ENCODE results near the gene SNX18.
"Not testable (repeated sequence)": the region's sequence is repeated elsewhere in the genome, so short reads cannot be mapped to it uniquely, and the experiment has no call there.

Gene SNX18

GRCh38 chr5:54519509-54519876 lies 1.9 kb downstream of the SNX18 start:
- DNase-seq, result no peak

- peak; percentile 62 for DNase-seq
Measured at GRCh38 chr5:54520438-54520846, 2.9 kb downstream of the SNX18 start.

GRCh38 chr5:54520940-54521339 lies 3.4 kb downstream of the SNX18 start:
- peak; percentile 51 for DNase-seq

GRCh38 chr5:54521856-54522479 lies 4.4 kb downstream of the SNX18 start:
- peak; percentile 21 for DNase-seq

GRCh38 chr5:54523534-54523933 lies 6.0 kb downstream of the SNX18 start:
- no peak for DNase-seq

GRCh38 chr5:54524082-54524481 lies 6.5 kb downstream of the SNX18 start:
- no peak for DNase-seq

- DNase-seq, result no peak
Measured at GRCh38 chr5:54524704-54525103, 7.1 kb downstream of the SNX18 start.

- DNase-seq, result no peak
Measured at GRCh38 chr5:54525261-54525660, 7.7 kb downstream of the SNX18 start.

GRCh38 chr5:54525692-54526091 lies 8.1 kb downstream of the SNX18 start:
- DNase-seq, result no peak

GRCh38 chr5:54526604-54527288 lies 9.2 kb downstream of the SNX18 start:
- DNase-seq, result no peak

GRCh38 chr5:54528633-54529209 lies 11.2 kb downstream of the SNX18 start:
- no peak for DNase-seq

GRCh38 chr5:54529565-54529964 lies 12.0 kb downstream of the SNX18 start:
- DNase-seq, result no peak

- no peak for DNase-seq
Measured at GRCh38 chr5:54531546-54531945, 14.0 kb downstream of the SNX18 start.

- no peak for DNase-seq
Measured at GRCh38 chr5:54533541-54534190, 16.1 kb downstream of the SNX18 start.

GRCh38 chr5:54534191-54535004 lies 16.8 kb downstream of the SNX18 start:
- DNase-seq, result no peak

- DNase-seq, result no peak
Measured at GRCh38 chr5:54535149-54535844, 17.7 kb downstream of the SNX18 start.

GRCh38 chr5:54536375-54536774 lies 18.8 kb downstream of the SNX18 start:
- DNase-seq, result not testable (repeated sequence)

- DNase-seq, result not testable (repeated sequence)
Measured at GRCh38 chr5:54536861-54537260, 19.3 kb downstream of the SNX18 start.

GRCh38 chr5:54537725-54538124 lies 20.2 kb downstream of the SNX18 start:
- DNase-seq, result no peak

GRCh38 chr5:54538156-54538555 lies 20.6 kb downstream of the SNX18 start:
- DNase-seq, result no peak

- no peak for DNase-seq
Measured at GRCh38 chr5:54539001-54539400, 21.4 kb downstream of the SNX18 start.

GRCh38 chr5:54540286-54540685 lies 22.7 kb downstream of the SNX18 start:
- no peak for DNase-seq

Measured in fibroblast of skin of back (primary cell).